Nephron progenitor cell (in vitro differentiated cells): ENCODE results near the gene DCAF10.

Experiments
- DNase-seq: peaks from one replicate; pipeline ENCODE4 v3.0.0; 2021
- H3K27ac Mint-ChIP-seq: 2 replicates; pipeline ENCODE4 v1.8.0; 2021; ENCODE audit warnings: mild to moderate bottlenecking, moderate library complexity, mixed read lengths
- H3K27me3 Mint-ChIP-seq: 2 replicates; pipeline ENCODE4 v1.8.0; 2021; ENCODE audit warnings: mild to moderate bottlenecking, low read depth, mixed read lengths; ENCODE audit not compliant: poor library complexity
- H3K36me3 Mint-ChIP-seq: 2 replicates; pipeline ENCODE4 v1.8.0; 2021; ENCODE audit warnings: low read depth, mixed read lengths
- H3K4me1 Mint-ChIP-seq: 2 replicates; pipeline ENCODE4 v1.8.0; 2021; ENCODE audit warnings: mixed read lengths
- H3K4me3 Mint-ChIP-seq: 2 replicates; pipeline ENCODE4 v1.8.0; 2021; ENCODE audit warnings: mild to moderate bottlenecking, moderate library complexity, mixed read lengths
- H3K9me3 Mint-ChIP-seq: 2 replicates; pipeline ENCODE4 v1.8.0; 2021; ENCODE audit warnings: mild to moderate bottlenecking, moderate library complexity, mixed read lengths
- CTCF ChIP-seq: fragments of 200-600 bp; sonication (generic); IDR thresholded peaks from 2 replicates; pipeline ENCODE4 v1.5.0; 2021; ENCODE audit warnings: antibody characterized with exemption

Gene DCAF10

GRCh38 chr9:37916471-37917312 is 116.1 kb downstream of the DCAF10 start:
- no peak for TF ChIP-seq CTCF
- H3K36me3 Mint-ChIP-seq = no peaks in the 10 kb centered on the region
- no peak overlapping the region for H3K27ac Mint-ChIP-seq
- no peak for DNase-seq
- no peaks in the 10 kb centered on the region for H3K9me3 Mint-ChIP-seq
- peaks cover 4% of the 10 kb centered on the region for H3K27me3 Mint-ChIP-seq
- H3K4me3 Mint-ChIP-seq = no peak overlapping the region
- peaks cover 65% of the 10 kb centered on the region for H3K4me1 Mint-ChIP-seq
